ENCODE measurements around the gene CLCN6.

CLCN6 gene

GRCh38 chr1:11805422-11806306 lies at the start of gene CLCN6, which contains the start of gene MTHFR:
Gene CLCN6 (plus strand): TSS chr1:11806191. CDS start chr1:11806263, 72 bp downstream.
Gene MTHFR (minus strand): TSS chr1:11805964. CDS start chr1:11803116, 2,848 bp downstream.
- peak; percentile 99 for DNase-seq

GRCh38 chr1:11757047-11757446 lies 48.9 kb upstream of the CLCN6 start:
- DNase-seq = no peak

- no peak for DNase-seq
Measured at GRCh38 chr1:11759791-11760190, 46.2 kb upstream of the CLCN6 start.

GRCh38 chr1:11761285-11761684 lies 44.7 kb upstream of the CLCN6 start:
- no peak for DNase-seq

- peak; percentile 53 for DNase-seq
Measured at GRCh38 chr1:11761988-11762406, 44.0 kb upstream of the CLCN6 start, which contains the start of gene C1orf167. Gene C1orf167 (plus strand): TSS chr1:11762193. CDS start chr1:11764401, 2,208 bp downstream.

- DNase-seq = no peak
Measured at GRCh38 chr1:11764115-11764514, 41.9 kb upstream of the CLCN6 start.

- DNase-seq = no peak
Measured at GRCh38 chr1:11764519-11764918, 41.5 kb upstream of the CLCN6 start.

- DNase-seq = no peak
Measured at GRCh38 chr1:11765661-11766428, 40.1 kb upstream of the CLCN6 start.

GRCh38 chr1:11766429-11766776 lies 39.6 kb upstream of the CLCN6 start:
- DNase-seq = no peak

- no peak for DNase-seq
Measured at GRCh38 chr1:11767922-11768704, 37.9 kb upstream of the CLCN6 start.

GRCh38 chr1:11768821-11769220 lies 37.2 kb upstream of the CLCN6 start:
- no peak for DNase-seq

- no peak for DNase-seq
Measured at GRCh38 chr1:11769274-11769673, 36.7 kb upstream of the CLCN6 start.

- DNase-seq = no peak
Measured at GRCh38 chr1:11770011-11770410, 36.0 kb upstream of the CLCN6 start.

- DNase-seq = no peak
Measured at GRCh38 chr1:11771481-11772043, 34.4 kb upstream of the CLCN6 start.

GRCh38 chr1:11772458-11772857 lies 33.5 kb upstream of the CLCN6 start:
- DNase-seq = no peak

GRCh38 chr1:11774753-11775152 lies 31.2 kb upstream of the CLCN6 start:
- no peak for DNase-seq

GRCh38 chr1:11777658-11778322 lies 28.2 kb upstream of the CLCN6 start:
- DNase-seq = no peak

- DNase-seq = no peak
Measured at GRCh38 chr1:11778336-11778735, 27.7 kb upstream of the CLCN6 start.

- DNase-seq = no peak
Measured at GRCh38 chr1:11778844-11779623, 27.0 kb upstream of the CLCN6 start.

- no peak for DNase-seq
Measured at GRCh38 chr1:11779715-11780379, 26.1 kb upstream of the CLCN6 start.
